Progenitor cell of endocrine pancreas (in vitro differentiated cells): ENCODE data around the gene THSD4. TPM values are rescaled to one million over a fixed set of nuclear protein-coding genes. Genes with fewer than 3 reads are reported as not detected.

Source experiments
- DNase-seq: peaks from one replicate; pipeline ENCODE4 v3.0.0; 2021; ENCODE audit warnings: low spot score; ENCODE audit not compliant: unreplicated experiment
- H3K27ac Mint-ChIP-seq: 2 replicates; pipeline ENCODE4 v1.8.0; 2021; ENCODE audit warnings: mild to moderate bottlenecking, moderate library complexity, mixed read lengths
- H3K27me3 Mint-ChIP-seq: 2 replicates; pipeline ENCODE4 v1.8.0; 2021; ENCODE audit warnings: mixed read lengths
- H3K36me3 Mint-ChIP-seq: 2 replicates; pipeline ENCODE4 v1.8.0; 2022; ENCODE audit warnings: mixed read lengths; ENCODE audit not compliant: insufficient read depth
- H3K4me1 Mint-ChIP-seq: 2 replicates; pipeline ENCODE4 v1.8.0; 2021; ENCODE audit warnings: low read depth, mixed read lengths
- H3K4me3 Mint-ChIP-seq: 2 replicates; pipeline ENCODE4 v1.8.0; 2021; ENCODE audit warnings: low read depth, mild to moderate bottlenecking, moderate library complexity, mixed read lengths
- H3K9me3 Mint-ChIP-seq: 2 replicates; pipeline ENCODE4 v1.8.0; 2021; ENCODE audit warnings: low read depth, mixed read lengths
- CTCF ChIP-seq: fragments of 200-600 bp; sonication (generic); IDR thresholded peaks from one replicate; pipeline ENCODE4 v1.5.0; 2021; ENCODE audit warnings: antibody characterized with exemption, mild to moderate bottlenecking; ENCODE audit not compliant: unreplicated experiment
- total RNA-seq: library from RNA; stranded (reverse); gene quantifications from 2 replicates; pipeline ENCODE4 v1.2.1, GENCODE V29; 2021

THSD4 gene
- total RNA-seq, 1 donor from 2014 or later: 6.8 TPM

GRCh38 chr15:71115567-71116351 lies 488 bp downstream of the THSD4 start:
- Mint-ChIP-seq H3K4me1 (peaks cover 16% of the 10 kb centered on the region), H3K9me3 (no peaks in the 10 kb centered on the region), H3K4me3 (peak overlapping the region; percentile 76), H3K27ac (no peak overlapping the region), H3K36me3 (no peaks in the 10 kb centered on the region), H3K27me3 (peaks cover 74% of the 10 kb centered on the region)
- peak; percentile 42 for DNase-seq
- TF ChIP-seq CTCF: no peak

GRCh38 chr15:71116366-71116765 lies 1.1 kb downstream of the THSD4 start:
- TF ChIP-seq CTCF: no peak
- no peak for DNase-seq
- Mint-ChIP-seq H3K27me3 (peaks cover 73% of the 10 kb centered on the region), H3K27ac (no peak overlapping the region), H3K4me3 (peak overlapping the region; percentile 76), H3K36me3 (no peaks in the 10 kb centered on the region), H3K9me3 (no peaks in the 10 kb centered on the region), H3K4me1 (peaks cover 16% of the 10 kb centered on the region)

GRCh38 chr15:71116942-71117341 lies 1.7 kb downstream of the THSD4 start:
- Mint-ChIP-seq H3K9me3 (no peaks in the 10 kb centered on the region), H3K4me3 (peak overlapping the region; percentile 76), H3K27ac (no peak overlapping the region), H3K4me1 (peaks cover 16% of the 10 kb centered on the region), H3K27me3 (peaks cover 76% of the 10 kb centered on the region), H3K36me3 (no peaks in the 10 kb centered on the region)
- no peak for DNase-seq
- no peak for TF ChIP-seq CTCF

GRCh38 chr15:71117714-71118305 lies 2.5 kb downstream of the THSD4 start:
- no peak for DNase-seq
- H3K9me3 Mint-ChIP-seq: no peaks in the 10 kb centered on the region
- H3K4me1 Mint-ChIP-seq: peaks cover 16% of the 10 kb centered on the region
- peaks cover 81% of the 10 kb centered on the region for H3K27me3 Mint-ChIP-seq
- TF ChIP-seq CTCF: no peak
- no peaks in the 10 kb centered on the region for H3K36me3 Mint-ChIP-seq
- H3K4me3 Mint-ChIP-seq: no peak overlapping the region
- no peak overlapping the region for H3K27ac Mint-ChIP-seq

- Mint-ChIP-seq H3K27ac (no peak overlapping the region), H3K9me3 (no peaks in the 10 kb centered on the region), H3K4me1 (peaks cover 16% of the 10 kb centered on the region)
These were observed 3.1 kb downstream of the THSD4 start for GRCh38 chr15:71118345-71118744.

More at GRCh38 chr15:71118345-71118744, 3.1 kb downstream of the THSD4 start:
- Mint-ChIP-seq H3K36me3 (no peaks in the 10 kb centered on the region), H3K27me3 (peaks cover 86% of the 10 kb centered on the region), H3K4me3 (no peak overlapping the region)
- no peak for DNase-seq
- TF ChIP-seq CTCF: no peak
